Brain microvascular endothelial cell (primary cell): Measurements from ENCODE around the gene SLC4A5.

ENCODE experiments used
- DNase-seq: peaks from one replicate; pipeline ENCODE4 v3.0.0-alpha.2; 2020
- H3K27ac ChIP-seq: fragments of 250-450 bp; sonication (Bioruptor Pico); 2 replicates; pipeline ENCODE4 v1.5.1; 2020; ENCODE audit warnings: mild to moderate bottlenecking, moderate library complexity
- H3K27me3 ChIP-seq: fragments of 250-450 bp; sonication (Bioruptor Pico); replicated peaks from 2 replicates; pipeline ENCODE4 v1.5.1; 2020; ENCODE audit warnings: mild to moderate bottlenecking
- H3K36me3 ChIP-seq: fragments of 250-450 bp; sonication (Bioruptor Pico); replicated peaks from 2 replicates; pipeline ENCODE4 v1.5.1; 2020; ENCODE audit warnings: mild to moderate bottlenecking
- H3K4me3 ChIP-seq: 2 replicates; pipeline ENCODE4 v1.5.1; 2011; ENCODE audit warnings: low read depth, mild to moderate bottlenecking, control low read depth, low read length, moderate library complexity
- CTCF ChIP-seq: IDR thresholded peaks from 2 replicates; pipeline ENCODE4 v1.5.1; 2011; ENCODE audit warnings: low read depth, mild to moderate bottlenecking, moderate library complexity, low read length, control low read depth, inconsistent platforms; ENCODE audit errors: missing control alignments
- in situ Hi-C: cut with HindIII; loops from 2 replicates; pipeline ENCODE4 v1.10.0; 2017; ENCODE audit warnings: low sequenced_read_pairs, low pct_ligation_motif_present

The SLC4A5 gene

GRCh38 chr2:74228772-74229171 is 114.4 kb downstream of the SLC4A5 start:
- no peak for DNase-seq
- H3K27me3 ChIP-seq, result no peaks in the 10 kb centered on the region
- no peak overlapping the region for H3K27ac ChIP-seq
- in situ Hi-C loops, result no loop called here
- no peak overlapping the region for H3K4me3 ChIP-seq
- TF ChIP-seq CTCF, result no peak
- no peaks in the 10 kb centered on the region for H3K36me3 ChIP-seq

- TF ChIP-seq CTCF, result no peak
Measured at GRCh38 chr2:74227646-74228045, 115.6 kb downstream of the SLC4A5 start.

GRCh38 chr2:74226648-74227213 is 116.5 kb downstream of the SLC4A5 start:
- in situ Hi-C loops, result no loop called here
- no peak overlapping the region for H3K27ac ChIP-seq
- H3K27me3 ChIP-seq, result no peaks in the 10 kb centered on the region
- DNase-seq, result no peak
- TF ChIP-seq CTCF, result no peak
- no peak overlapping the region for H3K4me3 ChIP-seq
- H3K36me3 ChIP-seq, result no peaks in the 10 kb centered on the region

More at GRCh38 chr2:74227646-74228045, 115.6 kb downstream of the SLC4A5 start:
- H3K4me3 ChIP-seq, result no peak overlapping the region
- no peaks in the 10 kb centered on the region for H3K27me3 ChIP-seq
- H3K27ac ChIP-seq, result no peak overlapping the region
- in situ Hi-C loops, result no loop called here
- no peaks in the 10 kb centered on the region for H3K36me3 ChIP-seq
- DNase-seq, result no peak

GRCh38 chr2:74225698-74226459 is 117.3 kb downstream of the SLC4A5 start:
- in situ Hi-C loops, result no loop called here
- no peaks in the 10 kb centered on the region for H3K36me3 ChIP-seq
- H3K4me3 ChIP-seq, result no peak overlapping the region
- H3K27ac ChIP-seq, result no peak overlapping the region
- DNase-seq, result no peak
- TF ChIP-seq CTCF, result no peak
- H3K27me3 ChIP-seq, result no peaks in the 10 kb centered on the region

GRCh38 chr2:74223941-74224770 is 119.1 kb downstream of the SLC4A5 start:
- TF ChIP-seq CTCF, result no peak
- no peak overlapping the region for H3K27ac ChIP-seq
- H3K4me3 ChIP-seq, result no peak overlapping the region

More at GRCh38 chr2:74223941-74224770, 119.1 kb downstream of the SLC4A5 start:
- in situ Hi-C loops, result no loop called here
- Histone ChIP-seq H3K36me3 (peaks cover 2% of the 10 kb centered on the region), H3K27me3 (no peaks in the 10 kb centered on the region)
- no peak for DNase-seq
